Measurements from ENCODE around the gene TENM4.

TENM4 gene

DNA sequence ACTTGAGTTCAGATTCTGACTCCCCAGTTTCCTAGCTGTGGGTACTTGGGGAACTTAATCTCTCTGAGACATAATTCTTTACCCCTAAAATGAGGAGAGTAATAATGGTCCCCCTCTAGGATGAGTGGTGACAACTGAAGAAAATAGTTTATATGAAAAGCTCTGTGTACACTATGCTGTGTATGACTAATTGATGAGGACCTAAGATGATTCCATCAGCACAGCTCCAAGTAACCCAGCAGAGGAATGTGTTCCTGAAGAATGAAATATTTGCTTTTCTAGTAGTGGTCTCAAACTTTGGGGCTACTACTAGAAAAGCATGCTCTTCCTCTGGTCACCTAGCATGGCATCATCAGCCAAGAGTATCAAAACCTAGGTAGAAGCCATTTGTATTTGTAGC lies 648.9 kb downstream of the TENM4 start:
- DNase-seq, result no peak

DNA sequence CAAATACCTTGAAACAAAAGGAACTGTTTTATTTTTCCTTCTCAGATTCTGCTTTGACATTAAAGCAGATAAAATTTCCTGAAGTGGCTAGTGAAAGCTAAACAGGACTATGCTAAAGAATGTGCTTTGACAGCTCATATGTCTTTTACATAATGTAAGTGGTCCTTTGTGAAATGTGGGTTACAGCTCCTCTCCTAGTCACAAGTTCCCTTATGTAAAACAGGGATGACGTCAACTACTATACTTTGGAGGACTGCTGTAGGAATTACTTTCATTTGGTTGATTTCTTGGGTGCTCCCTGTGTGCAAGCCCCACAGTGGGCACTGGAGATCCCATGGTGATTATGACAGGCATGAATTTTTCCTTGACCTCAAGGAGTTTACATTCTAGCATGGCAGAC lies 649.6 kb downstream of the TENM4 start:
- no peak for DNase-seq

DNA sequence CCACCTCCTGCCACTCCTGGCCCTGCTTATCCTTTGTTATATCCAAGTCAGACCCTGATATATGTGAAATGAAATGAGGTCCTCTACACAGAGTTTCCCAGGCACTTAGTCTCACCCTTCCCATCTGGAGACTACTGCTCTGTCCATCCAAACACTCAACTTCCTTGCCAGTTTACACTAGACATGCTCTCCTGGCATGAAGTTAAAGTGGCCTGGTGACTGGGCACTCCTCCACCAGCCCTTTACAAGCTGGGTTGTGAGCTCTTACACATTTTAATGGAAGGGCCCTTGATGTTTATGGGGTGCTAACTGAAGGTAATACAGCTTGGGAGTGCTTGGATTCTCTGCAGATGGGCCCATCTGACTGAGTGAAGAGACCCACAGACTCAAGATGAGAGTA lies 650.0 kb downstream of the TENM4 start:
- DNase-seq, result no peak

- DNase-seq, result no peak
Observed at GRCh38 chr11:78789375-78789774, 651.5 kb downstream of the TENM4 start.

GRCh38 chr11:78788533-78788932 lies 652.3 kb downstream of the TENM4 start:
- no peak for DNase-seq

- no peak for DNase-seq
Observed at GRCh38 chr11:78787696-78788095, 653.1 kb downstream of the TENM4 start.

DNA sequence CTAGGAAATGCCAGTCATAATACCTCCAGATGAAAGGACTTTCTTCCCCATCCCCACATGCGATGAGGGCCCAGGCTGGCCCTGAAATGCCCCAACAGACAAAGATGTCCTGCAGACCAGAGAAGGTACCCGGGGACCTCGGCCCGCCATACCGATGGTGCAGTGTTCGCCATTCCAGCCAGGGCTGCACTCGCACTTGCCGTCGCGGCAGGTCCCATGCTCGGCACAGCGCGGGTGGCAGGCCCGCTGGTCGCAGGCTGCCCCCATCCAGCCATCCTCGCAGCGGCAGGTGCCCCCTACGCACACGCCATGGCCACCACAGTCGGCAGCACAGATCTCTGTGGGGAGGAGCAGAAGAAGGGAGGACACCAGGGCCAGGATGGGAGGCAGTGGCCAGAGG lies 654.1 kb downstream of the TENM4 start:
- no peak for DNase-seq

DNA sequence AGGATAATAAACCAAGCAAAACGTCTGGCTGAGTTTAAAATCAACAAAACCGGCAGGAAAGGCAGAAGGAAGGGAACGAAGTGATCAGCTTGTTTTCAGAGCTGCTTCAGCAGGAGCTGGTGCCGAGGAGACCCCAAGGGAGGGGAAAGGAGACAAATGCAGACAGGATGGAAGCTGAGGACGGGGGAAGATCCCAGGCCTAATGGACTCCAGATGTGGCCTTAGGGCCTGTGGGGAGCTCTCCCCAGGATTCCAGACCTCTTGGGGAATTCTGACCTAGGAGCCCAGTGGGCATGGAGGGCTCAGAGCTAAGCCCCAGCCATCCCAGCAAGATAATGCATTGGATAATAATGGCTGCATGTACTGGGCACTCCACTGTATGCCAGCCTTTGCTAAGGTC lies 654.7 kb downstream of the TENM4 start:
- DNase-seq, result no peak

DNA sequence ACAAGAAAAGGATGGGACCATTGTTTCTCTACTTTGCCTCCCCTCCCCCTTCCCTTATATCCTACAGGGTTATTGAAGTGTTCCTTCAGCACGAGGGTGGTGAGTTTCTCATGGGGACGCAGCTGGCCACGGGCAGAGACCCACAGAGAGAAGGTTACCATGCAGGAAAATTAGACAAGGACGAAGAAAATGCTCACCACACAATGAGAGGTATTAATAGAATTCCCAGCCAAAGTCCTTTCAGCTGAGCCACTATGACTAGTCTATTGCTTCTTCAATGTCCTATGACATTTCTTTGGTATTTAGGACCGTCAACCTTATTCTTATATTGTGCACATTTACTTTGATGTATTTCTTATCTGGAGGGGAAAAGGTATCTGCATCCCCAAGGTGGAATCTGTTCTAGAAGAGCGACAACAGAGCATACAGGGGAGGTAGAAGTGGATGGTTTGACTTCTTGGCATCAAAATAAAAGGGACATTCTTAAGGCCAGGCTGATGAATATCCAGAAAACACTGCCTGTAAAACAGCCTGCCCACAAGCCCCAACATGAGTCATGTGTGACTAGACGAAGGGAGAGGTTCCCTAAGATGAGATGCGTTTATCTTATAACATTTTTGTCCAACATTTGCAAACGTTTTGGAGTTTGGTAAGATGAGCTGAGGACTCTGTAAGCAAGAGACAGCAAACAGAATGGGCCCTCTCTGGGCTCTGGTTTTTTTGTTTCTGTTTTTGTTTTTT lies 656.3 kb downstream of the TENM4 start:
- DNase-seq, result no peak

DNA sequence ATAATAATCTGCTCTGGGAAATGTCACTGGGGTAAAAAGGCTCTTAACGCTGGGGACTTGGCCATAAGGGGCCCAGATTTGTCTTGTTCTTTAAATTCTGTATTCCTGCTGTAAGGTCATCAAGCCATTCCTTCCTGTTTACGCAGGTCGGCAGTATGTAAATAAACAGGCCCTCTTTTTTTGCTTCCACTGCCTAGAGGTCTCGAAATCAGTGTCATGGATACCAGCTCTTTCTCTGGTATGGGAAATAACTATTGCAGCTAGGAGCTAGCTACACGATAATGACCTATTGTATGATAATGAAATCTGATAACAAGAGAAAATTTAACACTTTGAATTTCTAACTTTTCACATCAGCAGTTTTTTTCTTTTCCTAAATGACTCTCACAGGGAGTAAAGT lies 657.0 kb downstream of the TENM4 start:
- no peak for DNase-seq

DNA sequence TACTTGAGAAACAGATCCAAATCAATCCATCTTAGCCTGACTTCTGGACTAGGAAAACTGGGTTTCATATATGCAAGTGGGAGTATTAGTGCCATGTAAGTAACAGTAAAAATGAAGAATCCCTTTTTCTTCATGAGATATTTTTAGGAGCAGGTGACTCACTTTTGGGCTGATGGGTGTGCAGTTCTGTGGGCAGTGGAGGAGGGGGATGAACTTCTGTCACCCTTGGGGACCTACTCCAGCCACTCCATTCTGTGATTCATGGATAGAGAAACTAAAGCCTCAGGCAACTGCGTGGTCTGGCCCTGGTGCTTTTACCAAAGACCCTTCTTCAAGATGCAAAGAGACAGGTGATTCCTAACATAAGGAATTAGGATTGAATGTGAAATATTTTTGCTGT lies 657.5 kb downstream of the TENM4 start:
- no peak for DNase-seq

- no peak for DNase-seq
Observed at GRCh38 chr11:78782725-78783124, 658.1 kb downstream of the TENM4 start.

GRCh38 chr11:78780889-78781288 lies 659.9 kb downstream of the TENM4 start:
- DNase-seq, result no peak

DNA sequence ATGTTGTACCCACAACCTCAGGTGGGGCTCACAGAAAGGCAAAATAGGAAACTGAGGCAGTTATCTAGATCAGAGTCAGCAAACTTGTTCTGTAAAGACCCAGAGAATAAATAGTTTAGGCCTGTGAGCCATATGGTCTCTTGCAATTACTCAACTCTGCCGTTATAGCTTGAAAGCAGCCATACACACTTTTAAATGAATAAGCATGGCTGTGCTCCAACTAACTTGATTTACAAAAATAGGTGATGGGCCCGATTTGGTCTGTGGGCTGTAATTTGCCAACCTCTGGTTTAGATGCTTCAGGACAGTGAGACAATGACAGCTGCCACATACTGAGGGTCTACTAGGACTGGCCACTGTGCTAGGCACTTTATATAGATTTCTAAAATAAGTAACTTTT lies 667.3 kb downstream of the TENM4 start:
- no peak for DNase-seq

GRCh38 chr11:78773077-78773476 lies 667.8 kb downstream of the TENM4 start:
- DNase-seq, result no peak

DNA sequence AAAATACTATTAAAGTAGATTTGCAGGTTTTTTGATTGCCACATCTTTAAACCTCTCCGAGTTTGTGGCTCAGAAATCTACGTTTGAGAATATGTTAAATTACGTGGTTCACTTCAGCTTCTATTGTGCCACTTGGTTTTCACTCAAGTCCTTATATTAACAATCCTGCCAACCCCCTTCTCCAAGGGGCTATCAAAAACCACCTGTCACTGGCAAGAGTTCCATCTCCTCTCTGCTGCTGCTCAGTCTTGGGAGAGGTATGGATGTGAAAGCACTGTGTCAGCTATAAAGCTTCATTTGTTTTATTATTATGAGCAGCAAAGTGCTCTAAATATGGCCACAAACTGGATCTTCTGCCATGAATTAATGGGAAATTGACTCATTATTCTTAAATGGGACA lies 668.6 kb downstream of the TENM4 start:
- no peak for DNase-seq

- no peak for DNase-seq
Observed at GRCh38 chr11:78770931-78771330, 669.9 kb downstream of the TENM4 start.

DNA sequence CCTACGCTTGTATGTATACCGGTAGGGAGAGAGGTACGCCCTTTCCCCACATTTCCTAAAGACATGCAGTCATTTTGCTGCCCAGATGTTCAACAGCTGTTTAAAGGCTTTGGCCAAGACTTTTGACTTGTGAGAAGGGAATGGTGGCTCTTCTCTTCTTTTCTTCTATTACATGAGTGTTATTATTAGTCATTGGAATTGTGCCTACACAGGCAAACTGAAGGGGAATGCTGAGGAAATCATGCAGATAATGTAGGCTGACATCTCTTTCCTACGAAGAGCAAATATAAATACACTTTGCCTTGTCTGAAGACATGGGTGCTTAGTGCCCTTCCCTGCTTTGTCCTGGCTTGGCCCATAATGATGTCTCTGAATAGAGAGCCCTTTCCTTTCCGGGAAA lies 671.9 kb downstream of the TENM4 start:
- DNase-seq, result no peak

GRCh38 chr11:78768345-78768744 lies 672.5 kb downstream of the TENM4 start:
- DNase-seq, result no peak

- no peak for DNase-seq
Observed at GRCh38 chr11:78767027-78767932, 673.5 kb downstream of the TENM4 start.

- DNase-seq, result no peak
Observed at GRCh38 chr11:78764946-78765345, 675.9 kb downstream of the TENM4 start.

GRCh38 chr11:78763664-78764063 lies 677.2 kb downstream of the TENM4 start:
- no peak for DNase-seq

DNA sequence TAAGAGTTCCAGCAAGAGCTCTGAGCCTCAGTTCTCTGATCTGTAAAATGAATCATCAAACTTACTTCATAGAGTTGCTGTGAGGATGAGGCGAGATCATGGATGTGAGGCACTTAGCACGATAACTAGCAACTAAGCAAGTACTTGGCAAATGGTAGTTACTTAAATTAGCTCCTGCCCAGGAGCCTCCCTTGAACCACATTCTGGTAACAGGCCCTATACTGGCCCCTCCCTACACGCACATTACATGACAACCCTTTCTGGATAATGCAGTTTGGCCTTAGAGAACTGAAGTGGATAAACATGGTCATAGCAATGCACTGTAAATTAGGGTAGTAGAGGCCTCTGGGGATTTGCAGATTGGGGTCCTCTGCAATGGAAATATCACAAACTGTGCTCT lies 678.7 kb downstream of the TENM4 start:
- DNase-seq, result no peak

GRCh38 chr11:78759071-78759470 lies 681.8 kb downstream of the TENM4 start:
- DNase-seq, result peak in 1 of 2 experiments; percentile 40
